HG02642 (cell line): Measurements from ENCODE around the gene LIPT1.
A peak's percentile ranks its signal among the peaks of the same experiment; 100 is the strongest.
"Not testable (repeated sequence)": the region's sequence is repeated elsewhere in the genome, so short reads cannot be mapped to it uniquely, and the experiment has no call there.

Source experiments
- ATAC-seq: cut with Tn5 transposase; IDR thresholded peaks from one replicate; pipeline ENCODE4 v1.9.1; 2021; ENCODE audit warnings: mild to moderate bottlenecking; ENCODE audit not compliant: unreplicated experiment, poor library complexity

LIPT1 gene

DNA sequence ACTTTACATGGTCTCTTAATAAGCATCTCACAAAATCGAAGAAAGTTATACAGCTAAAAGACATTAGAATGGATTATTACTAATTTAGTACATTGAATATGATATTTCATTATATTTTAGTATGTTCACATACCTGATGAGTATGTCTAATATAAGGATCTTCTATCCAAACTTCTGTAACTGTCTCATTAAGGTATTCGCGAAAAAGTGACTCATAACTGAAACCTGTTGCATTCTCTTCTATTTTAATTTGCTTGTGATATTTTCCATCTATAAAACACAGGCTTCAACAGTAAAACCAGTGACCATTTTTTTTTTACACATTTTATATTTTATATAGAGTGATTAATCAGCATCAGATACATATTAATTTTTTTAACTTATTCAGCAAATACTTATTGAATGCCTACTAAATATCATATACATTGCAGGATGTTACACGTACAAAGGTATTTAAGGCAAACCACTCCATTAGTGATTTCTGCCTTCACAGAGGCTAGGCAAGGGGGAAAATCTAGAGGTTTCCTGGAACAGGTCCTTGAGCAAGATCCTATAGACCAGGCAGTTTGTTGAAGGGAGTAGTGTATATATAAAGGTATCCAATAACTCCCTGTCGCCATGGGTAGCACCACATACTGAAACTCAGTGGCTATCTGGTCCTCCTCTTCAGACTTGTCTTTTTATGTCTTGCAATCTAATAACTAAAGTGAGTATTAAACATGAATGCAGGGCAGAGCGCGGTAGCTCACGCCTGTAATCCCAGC lies 16.8 kb downstream of the LIPT1 start:
- no peak for ATAC-seq

DNA sequence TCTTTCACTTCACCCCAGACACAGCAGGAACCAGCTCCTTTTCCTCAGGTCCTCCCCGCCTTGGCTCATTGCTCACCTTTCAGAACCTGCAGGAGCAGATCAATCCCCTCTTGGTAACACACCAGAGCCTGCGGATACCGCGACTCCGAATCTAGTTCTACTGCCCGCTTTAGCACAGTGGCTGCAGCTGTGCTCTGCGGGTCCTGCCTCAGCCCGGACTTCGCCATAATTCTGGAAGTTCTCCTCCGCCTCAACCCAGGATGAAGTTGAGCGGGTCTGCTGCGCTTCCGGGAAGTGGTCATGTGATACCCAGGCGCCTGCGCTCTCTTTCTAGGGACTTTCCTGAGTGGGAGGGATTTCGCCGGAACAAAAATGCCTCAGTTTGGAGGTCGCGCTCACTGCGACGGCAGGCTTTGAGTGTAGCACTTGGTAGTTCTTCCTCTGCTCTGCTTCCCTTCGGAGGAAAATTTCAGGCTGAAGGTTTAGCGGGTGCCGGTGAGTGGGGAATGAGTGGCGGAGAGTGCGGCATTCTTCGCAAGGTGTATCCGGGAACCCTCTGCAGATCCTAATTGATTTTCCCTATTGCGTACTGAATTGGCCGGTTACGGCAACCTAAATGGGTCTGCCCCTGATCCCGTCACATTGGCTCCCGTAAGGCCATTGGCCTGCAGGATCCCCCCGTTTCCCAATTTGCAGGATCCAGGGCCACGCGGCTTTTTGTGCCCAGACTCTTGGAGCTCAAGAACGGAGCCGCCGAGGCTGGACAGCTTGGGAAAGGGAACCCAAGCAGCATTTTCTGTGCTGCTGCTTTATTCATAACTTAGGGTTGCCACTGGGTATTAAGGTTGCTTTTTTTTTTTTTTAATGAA lies 26.2 kb downstream of the LIPT1 start, which contains the start of the genes MITD1 and MRPL30:
Gene MITD1, minus strand, starts transcription at position 304 of the 869 bp plus-strand sequence. Its CDS starts 77 bp downstream, at position 227.
Gene MRPL30, plus strand, starts transcription at position 430 of the 869 bp plus-strand sequence. CDS start 5,020 bp downstream, outside the sequence.
- ATAC-seq: peak; percentile 96

- no peak for ATAC-seq
Observed at GRCh38 chr2:99181624-99182000, 26.8 kb downstream of the LIPT1 start.

GRCh38 chr2:99183025-99183424 lies 28.3 kb downstream of the LIPT1 start:
- ATAC-seq: no peak

DNA sequence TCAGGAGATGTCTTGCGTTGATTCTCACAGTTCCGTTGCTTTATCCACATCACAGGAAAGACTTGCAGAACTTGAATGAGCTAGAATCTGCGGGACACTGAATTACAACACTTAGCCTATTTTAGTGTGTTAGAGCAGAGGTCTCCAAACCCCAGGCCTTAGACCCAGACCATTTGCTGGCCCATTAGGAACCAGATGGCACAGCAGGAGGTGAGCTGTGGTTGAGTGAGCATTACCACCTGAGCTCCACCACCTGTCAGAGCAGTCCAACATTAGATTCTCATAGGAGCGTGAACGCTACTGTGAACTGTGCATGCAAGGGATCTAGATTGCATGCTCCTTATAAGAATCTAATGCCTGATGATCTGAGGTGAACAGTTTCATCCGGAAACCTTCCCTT lies 30.0 kb downstream of the LIPT1 start:
- no peak for ATAC-seq

DNA sequence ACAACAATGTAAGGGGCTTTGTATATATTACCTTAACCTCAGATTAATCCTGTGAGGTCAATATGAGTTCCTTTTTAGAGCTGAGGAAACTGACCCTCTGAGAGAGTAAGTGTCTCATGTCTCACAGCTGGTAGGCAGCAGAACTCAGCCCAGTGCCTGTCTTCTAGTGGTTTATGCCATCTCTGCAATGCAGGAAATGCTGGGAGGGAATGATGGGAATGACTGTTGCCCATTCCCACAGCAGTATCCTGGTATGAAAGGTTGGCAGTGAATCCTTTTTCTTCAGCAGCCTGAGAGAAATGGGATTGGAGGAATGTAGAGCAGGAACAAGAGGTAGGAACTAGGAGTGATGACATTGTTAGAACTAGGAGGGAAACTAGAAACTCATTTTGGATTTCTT lies 32.2 kb downstream of the LIPT1 start:
- ATAC-seq: no peak

- ATAC-seq: no peak
Observed at GRCh38 chr2:99188357-99188756, 33.6 kb downstream of the LIPT1 start.

DNA sequence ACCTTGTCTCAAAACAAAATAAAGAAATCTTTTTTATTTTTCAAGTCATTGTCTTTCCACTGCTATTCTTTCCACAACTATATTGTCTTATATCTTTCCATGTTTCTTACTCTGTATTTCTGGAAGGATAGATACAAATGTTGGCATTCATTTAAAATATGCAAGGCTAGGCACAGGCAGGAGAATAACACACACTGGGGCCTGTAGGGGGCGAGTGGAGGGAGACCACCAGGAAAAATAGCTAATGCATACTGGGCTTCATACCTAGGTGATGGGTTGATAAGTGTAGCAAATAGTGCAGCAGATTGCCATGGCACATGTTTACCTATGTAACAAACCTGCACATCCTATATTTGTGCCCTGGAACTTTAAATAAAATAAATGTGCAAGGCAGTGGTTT lies 35.8 kb downstream of the LIPT1 start:
- no peak for ATAC-seq

GRCh38 chr2:99192364-99192763 lies 37.6 kb downstream of the LIPT1 start:
- ATAC-seq: not testable (repeated sequence)

- no peak for ATAC-seq
Observed at GRCh38 chr2:99198103-99198841, 43.5 kb downstream of the LIPT1 start.

GRCh38 chr2:99200076-99200800 lies 45.5 kb downstream of the LIPT1 start:
- ATAC-seq: no peak

- ATAC-seq: no peak
Observed at GRCh38 chr2:99201959-99202678, 47.4 kb downstream of the LIPT1 start.

GRCh38 chr2:99205491-99205890 lies 50.7 kb downstream of the LIPT1 start:
- no peak for ATAC-seq
